HCT116 (cell line): ENCODE measurements around the gene MAML3. TPM values are rescaled to one million over a fixed set of nuclear protein-coding genes. Genes with fewer than 3 reads are reported as not detected.

Experiments used
- ATAC-seq: fragments of 200-7000 bp; cut with Tn5 transposase; 2 replicates; pipeline ENCODE4 v1.9.1; 2020; ENCODE audit warnings: mild to moderate bottlenecking, moderate library complexity
- BruUV-seq: library from RNA; stranded (reverse); fragments of 400-500 nt; replicated peaks from 2 replicates; lab custom pipeline; 2021; lab: Mats Ljungman, UMichigan
- CTCF ChIA-PET: fragments of 300-600 bp; sonication (Branson Sonifier 250); formaldehyde crosslinking; loops from one replicate; lab custom pipeline; 2021; ENCODE audit warnings: antibody characterized with exemption; lab: Charles Lee
- POLR2A ChIA-PET: fragments of 300-600, 350-600 bp; sonication (Branson Sonifier 250); formaldehyde crosslinking; loops from one replicate; lab custom pipeline; 2021; ENCODE audit warnings: antibody characterized with exemption; lab: Charles Lee
- RAD21 ChIA-PET, 2 experiments: fragments of 300-600 bp; sonication (Branson Sonifier 250); formaldehyde crosslinking; loops; one replicate each; lab custom pipeline; 2023; ENCODE audit warnings: low total read pairs in 2 of 2; ENCODE audit not compliant: uncharacterized antibody in 2 of 2, unreplicated experiment in 2 of 2, low non-redundant PET in 1 of 2; lab: Charles Lee
- DNase-seq: peaks from one replicate; pipeline ENCODE4 v3.0.0-alpha.2; 2010; ENCODE audit warnings: low read depth, low spot score
- H2AFZ ChIP-seq: fragments of 200-600 bp; shearing (Covaris generic), sonication (generic); 2 replicates; pipeline ENCODE4 v1.6.1; 2017; ENCODE audit warnings: low read depth, mixed run types, mixed read lengths, antibody characterized with exemption, low read length; ENCODE audit not compliant: poor library complexity, severe bottlenecking
- H3K27ac ChIP-seq: 2 replicates; pipeline ENCODE4 v1.5.1; 2012; ENCODE audit warnings: low read depth, low read length
- H3K27me3 ChIP-seq: fragments of 200-600 bp; sonication (generic); 2 replicates; pipeline ENCODE4 v1.6.1; 2016; ENCODE audit warnings: mixed run types, low read length, mixed read lengths; ENCODE audit not compliant: insufficient read depth
- H3K36me3 ChIP-seq, 2 experiments: fragments of 200-500 bp in 1 of 2; fragments of 200-600 bp in 1 of 2; sonication (Bioruptor generic) in 1 of 2; sonication (generic) in 1 of 2; 2 replicates each; pipeline versions ENCODE4 v1.5.1 to v1.6.1; 2014 to 2016; ENCODE audit warnings: low read length in 2 of 2, inconsistent platforms in 1 of 2, mixed read lengths in 1 of 2, mixed run types in 1 of 2; ENCODE audit not compliant: insufficient read depth in 2 of 2, control insufficient read depth in 1 of 2
- H3K4me1 ChIP-seq, 2 experiments: fragments of 200-600 bp in 1 of 2; sonication (generic) in 1 of 2; 2 replicates each; pipeline versions ENCODE4 v1.5.1 to v1.6.1; 2012 to 2017; ENCODE audit warnings: low read length in 2 of 2, inconsistent platforms in 1 of 2, mild to moderate bottlenecking in 1 of 2, mixed read lengths in 1 of 2, mixed run types in 1 of 2, moderate library complexity in 1 of 2; ENCODE audit not compliant: insufficient read depth in 2 of 2, control insufficient read depth in 1 of 2
- H3K4me2 ChIP-seq: fragments of 200-600 bp; sonication (generic); 2 replicates; pipeline ENCODE4 v1.6.1; 2017; ENCODE audit warnings: mixed run types, low read length, mixed read lengths
- H3K4me3 ChIP-seq, 2 experiments: fragments of 200-600 bp in 1 of 2; sonication (generic) in 1 of 2; replicated peaks in 1 of 2; 2 replicates each; pipeline ENCODE4 v1.5.1; 2011 to 2016; ENCODE audit warnings: low read length in 2 of 2, control low read depth in 1 of 2, low read depth in 1 of 2, mild to moderate bottlenecking in 1 of 2, mixed read lengths in 1 of 2, mixed run types in 1 of 2
- H3K79me2 ChIP-seq: fragments of 200-600 bp; sonication (generic); 2 replicates; pipeline ENCODE4 v1.6.1; 2017; ENCODE audit warnings: mild to moderate bottlenecking, mixed run types, low read length, moderate library complexity, mixed read lengths; ENCODE audit not compliant: insufficient read depth
- H3K9ac ChIP-seq: fragments of 200-600 bp; sonication (generic); 2 replicates; pipeline ENCODE4 v1.6.1; 2016; ENCODE audit warnings: low read length, mixed read lengths
- H3K9me2 ChIP-seq: fragments of 200-600 bp; sonication (generic), shearing (Covaris generic); 2 replicates; pipeline ENCODE4 v1.6.1; 2017; ENCODE audit warnings: mixed run types, mild to moderate bottlenecking, moderate library complexity; ENCODE audit not compliant: insufficient read depth
- H3K9me3 ChIP-seq, 2 experiments: fragments of 200-500 bp in 1 of 2; fragments of 200-600 bp in 1 of 2; sonication (Bioruptor generic) in 1 of 2; sonication (generic) in 1 of 2; 2 replicates each; pipeline ENCODE4 v1.6.1; 2014 to 2017; ENCODE audit warnings: low read length in 2 of 2, mixed read lengths in 2 of 2, inconsistent platforms in 1 of 2, low read depth in 1 of 2, mild to moderate bottlenecking in 1 of 2, mixed run types in 1 of 2, moderate library complexity in 1 of 2; ENCODE audit not compliant: control insufficient read depth in 1 of 2, insufficient read depth in 1 of 2
- H4K20me1 ChIP-seq: fragments of 200-600 bp; sonication (generic), shearing (Covaris generic); 2 replicates; pipeline ENCODE4 v1.6.1; 2017; ENCODE audit warnings: mixed run types, mild to moderate bottlenecking, moderate library complexity; ENCODE audit not compliant: insufficient read depth
- ATF3 ChIP-seq: IDR thresholded peaks from 2 replicates; pipeline ENCODE4 v1.6.1; 2012
- CBX3 ChIP-seq: IDR thresholded peaks from 2 replicates; pipeline ENCODE4 v1.6.1; 2012; ENCODE audit warnings: low read depth
- CEBPB ChIP-seq: IDR thresholded peaks from 2 replicates; pipeline ENCODE4 v1.6.1; 2012; ENCODE audit warnings: low read depth
- EGR1 ChIP-seq: IDR thresholded peaks from 2 replicates; pipeline ENCODE4 v1.6.1; 2012; ENCODE audit warnings: low read depth
- ELF1 ChIP-seq: IDR thresholded peaks from 2 replicates; pipeline ENCODE4 v1.6.1; 2012; ENCODE audit warnings: low read depth, borderline replicate concordance
- EZH2 ChIP-seq: fragments of 200-600 bp; sonication (generic); IDR thresholded peaks from 2 replicates; pipeline ENCODE4 v1.6.1; 2017; ENCODE audit warnings: antibody characterized with exemption, mixed run types
- FOSL1 ChIP-seq: IDR thresholded peaks from 2 replicates; pipeline ENCODE4 v1.6.1; 2012; ENCODE audit warnings: low read depth
- JUND ChIP-seq: IDR thresholded peaks from 2 replicates; pipeline ENCODE4 v1.6.1; 2012
- MAX ChIP-seq: IDR thresholded peaks from 2 replicates; pipeline ENCODE4 v1.6.1; 2012
- SP1 ChIP-seq: IDR thresholded peaks from 2 replicates; pipeline ENCODE4 v1.6.1; 2012; ENCODE audit warnings: low read depth
- SRF ChIP-seq: IDR thresholded peaks from 2 replicates; pipeline ENCODE4 v1.6.1; 2012; ENCODE audit warnings: low read depth
- YY1 ChIP-seq: IDR thresholded peaks from 2 replicates; pipeline ENCODE4 v1.6.1; 2011; ENCODE audit warnings: low read length, low read depth, moderate library complexity, mild to moderate bottlenecking; ENCODE audit not compliant: insufficient replicate concordance; ENCODE audit errors: extremely low read depth
- ZFX ChIP-seq: fragments of 450-650 bp; IDR thresholded peaks from 2 replicates; pipeline ENCODE4 v1.6.1; 2017
- intact Hi-C: fragments of 100-400 bp; cut with micrococcal nuclease; formaldehyde crosslinking; loops from 2 replicates; pipeline ENCODE4 v1.10.0; 2022
- total RNA-seq: library from RNA; stranded (reverse); gene quantifications from one replicate; pipeline ENCODE4 v1.2.1, GENCODE V29; 2021; ENCODE audit not compliant: unreplicated experiment

Gene MAML3
- total RNA-seq, 1 experiment from 2014 or later = 3.1 TPM

DNA sequence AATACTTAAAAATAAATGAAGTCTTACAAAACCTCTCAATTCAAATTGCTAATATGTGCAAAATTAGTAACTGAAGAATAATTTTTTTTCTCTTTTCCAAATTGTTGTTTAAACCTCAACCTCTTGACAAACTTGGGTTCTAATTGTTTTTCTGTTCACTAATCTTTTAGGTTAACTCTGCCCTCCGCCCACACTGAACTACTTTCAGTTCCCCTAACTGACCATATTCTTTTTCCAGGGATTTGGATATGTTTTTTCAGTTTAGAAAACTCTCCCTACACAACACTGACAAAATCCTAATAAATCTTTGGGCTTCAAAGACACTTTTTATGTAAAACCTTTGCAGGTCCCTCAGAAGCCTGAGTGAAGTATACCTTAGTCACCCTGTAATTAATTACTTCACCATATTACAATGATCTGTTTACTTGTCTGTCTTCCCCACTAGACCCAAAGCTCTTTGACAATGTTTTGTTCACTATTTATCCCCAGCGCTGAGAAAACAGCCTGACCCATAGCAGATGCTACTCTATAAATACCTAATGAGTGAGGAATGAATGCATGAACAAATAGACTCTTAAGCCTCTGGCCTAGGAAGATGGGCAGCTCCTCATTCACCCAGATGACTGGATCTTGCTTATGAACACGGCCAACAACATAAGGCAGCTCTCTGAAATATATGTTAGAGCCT is 134.9 kb downstream of the MAML3 start:
- ChIA-PET POLR2A (no interaction called here), RAD21 (no interaction called here), CTCF (no interaction called here)
- intact Hi-C loops = loop anchor here (10.0 kb wide), 1 partner anchor 616 kb away; no protein-coding TSS in a partner anchor
- no peaks in the 10 kb centered on the region for H4K20me1 ChIP-seq
- no peak overlapping the region for H3K27ac ChIP-seq
- DNase-seq (peak; percentile 19), ATAC-seq (peak; percentile 36)
- TF ChIP-seq ZFX (no peak), JUND (peak; percentile 32; the same call in 1 of the 2 replicates), EGR1 (0 out of 2 replicates have a peak, but pooled peaks have one; percentile 13), FOSL1 (peak; percentile 44; the same call in 1 of the 2 replicates), SRF (no peak), CBX3 (no peak), YY1 (no peak), ATF3 (no peak), MAX (no peak), EZH2 (no peak), CEBPB (no peak), SP1 (peak; percentile 29; the same call in 1 of the 2 replicates), ELF1 (no peak)
- H3K79me2 ChIP-seq = no peaks in the 10 kb centered on the region
- no TSS peak for BruUV-seq
- peaks cover 0 to 5% of the 10 kb centered on the region in 2 experiments; a peak in 2 of 4 replicates for H3K4me1 ChIP-seq
- no peaks in the 10 kb centered on the region for H3K9me3 ChIP-seq
- H3K36me3 ChIP-seq = no peaks in the 10 kb centered on the region
- H3K4me2 ChIP-seq = 0 out of 2 replicates have a peak overlapping the region, but pooled peaks have one; percentile 4
- no peaks in the 10 kb centered on the region for H3K27me3 ChIP-seq
- no peak overlapping the region for H3K9ac ChIP-seq
- H3K9me2 ChIP-seq = no peaks in the 10 kb centered on the region
- no peak overlapping the region for H3K4me3 ChIP-seq
- H2AFZ ChIP-seq = no peak overlapping the region
